HG03159 (cell line): Measurements from ENCODE around the gene BCL11B.
A peak's percentile ranks its signal among the peaks of the same experiment; 100 is the strongest.

ENCODE experiments used
- ATAC-seq: cut with Tn5 transposase; IDR thresholded peaks from one replicate; pipeline ENCODE4 v1.9.1; 2021; ENCODE audit warnings: mild to moderate bottlenecking, moderate library complexity; ENCODE audit not compliant: unreplicated experiment

The BCL11B gene

GRCh38 chr14:99268810-99269707 is 2.9 kb downstream of the BCL11B start:
- ATAC-seq, result no peak

- no peak for ATAC-seq
These were observed 3.9 kb downstream of the BCL11B start for GRCh38 chr14:99267837-99268781.

GRCh38 chr14:99267381-99267780 is 4.6 kb downstream of the BCL11B start:
- no peak for ATAC-seq

- peak; percentile 77 for ATAC-seq
These were observed 5.5 kb downstream of the BCL11B start for GRCh38 chr14:99266181-99267178.

GRCh38 chr14:99265571-99265970 is 6.4 kb downstream of the BCL11B start:
- ATAC-seq, result no peak

- no peak for ATAC-seq
These were observed 7.1 kb downstream of the BCL11B start for GRCh38 chr14:99264691-99265450.

GRCh38 chr14:99263564-99264330 is 8.2 kb downstream of the BCL11B start:
- ATAC-seq, result no peak

GRCh38 chr14:99262977-99263448 is 9.0 kb downstream of the BCL11B start:
- ATAC-seq, result no peak

- ATAC-seq, result no peak
These were observed 9.8 kb downstream of the BCL11B start for GRCh38 chr14:99261912-99262787.

GRCh38 chr14:99260587-99261551 is 11.1 kb downstream of the BCL11B start:
- ATAC-seq, result no peak

GRCh38 chr14:99260116-99260515 is 11.9 kb downstream of the BCL11B start:
- no peak for ATAC-seq

GRCh38 chr14:99258876-99259726 is 12.9 kb downstream of the BCL11B start:
- no peak for ATAC-seq

- ATAC-seq, result no peak
These were observed 13.6 kb downstream of the BCL11B start for GRCh38 chr14:99258341-99258861.

GRCh38 chr14:99257673-99258221 is 14.2 kb downstream of the BCL11B start:
- no peak for ATAC-seq

- ATAC-seq, result no peak
These were observed 14.8 kb downstream of the BCL11B start for GRCh38 chr14:99257122-99257672.
